NCI-H2029 treated with DMSO at 0.1 percent for 48 hours (cell line): Measurements from ENCODE around the gene LAMA1.
"Not testable (repeated sequence)": the region's sequence is repeated elsewhere in the genome, so short reads cannot be mapped to it uniquely, and the experiment has no call there.

ENCODE experiments used
- DNase-seq: peaks from one replicate; lab custom pipeline; 2025; lab: John Stamatoyannopoulos, UW

LAMA1 gene, protein sequence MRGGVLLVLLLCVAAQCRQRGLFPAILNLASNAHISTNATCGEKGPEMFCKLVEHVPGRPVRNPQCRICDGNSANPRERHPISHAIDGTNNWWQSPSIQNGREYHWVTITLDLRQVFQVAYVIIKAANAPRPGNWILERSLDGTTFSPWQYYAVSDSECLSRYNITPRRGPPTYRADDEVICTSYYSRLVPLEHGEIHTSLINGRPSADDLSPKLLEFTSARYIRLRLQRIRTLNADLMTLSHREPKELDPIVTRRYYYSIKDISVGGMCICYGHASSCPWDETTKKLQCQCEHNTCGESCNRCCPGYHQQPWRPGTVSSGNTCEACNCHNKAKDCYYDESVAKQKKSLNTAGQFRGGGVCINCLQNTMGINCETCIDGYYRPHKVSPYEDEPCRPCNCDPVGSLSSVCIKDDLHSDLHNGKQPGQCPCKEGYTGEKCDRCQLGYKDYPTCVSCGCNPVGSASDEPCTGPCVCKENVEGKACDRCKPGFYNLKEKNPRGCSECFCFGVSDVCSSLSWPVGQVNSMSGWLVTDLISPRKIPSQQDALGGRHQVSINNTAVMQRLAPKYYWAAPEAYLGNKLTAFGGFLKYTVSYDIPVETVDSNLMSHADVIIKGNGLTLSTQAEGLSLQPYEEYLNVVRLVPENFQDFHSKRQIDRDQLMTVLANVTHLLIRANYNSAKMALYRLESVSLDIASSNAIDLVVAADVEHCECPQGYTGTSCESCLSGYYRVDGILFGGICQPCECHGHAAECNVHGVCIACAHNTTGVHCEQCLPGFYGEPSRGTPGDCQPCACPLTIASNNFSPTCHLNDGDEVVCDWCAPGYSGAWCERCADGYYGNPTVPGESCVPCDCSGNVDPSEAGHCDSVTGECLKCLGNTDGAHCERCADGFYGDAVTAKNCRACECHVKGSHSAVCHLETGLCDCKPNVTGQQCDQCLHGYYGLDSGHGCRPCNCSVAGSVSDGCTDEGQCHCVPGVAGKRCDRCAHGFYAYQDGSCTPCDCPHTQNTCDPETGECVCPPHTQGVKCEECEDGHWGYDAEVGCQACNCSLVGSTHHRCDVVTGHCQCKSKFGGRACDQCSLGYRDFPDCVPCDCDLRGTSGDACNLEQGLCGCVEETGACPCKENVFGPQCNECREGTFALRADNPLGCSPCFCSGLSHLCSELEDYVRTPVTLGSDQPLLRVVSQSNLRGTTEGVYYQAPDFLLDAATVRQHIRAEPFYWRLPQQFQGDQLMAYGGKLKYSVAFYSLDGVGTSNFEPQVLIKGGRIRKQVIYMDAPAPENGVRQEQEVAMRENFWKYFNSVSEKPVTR (N-terminal part only)

DNA sequence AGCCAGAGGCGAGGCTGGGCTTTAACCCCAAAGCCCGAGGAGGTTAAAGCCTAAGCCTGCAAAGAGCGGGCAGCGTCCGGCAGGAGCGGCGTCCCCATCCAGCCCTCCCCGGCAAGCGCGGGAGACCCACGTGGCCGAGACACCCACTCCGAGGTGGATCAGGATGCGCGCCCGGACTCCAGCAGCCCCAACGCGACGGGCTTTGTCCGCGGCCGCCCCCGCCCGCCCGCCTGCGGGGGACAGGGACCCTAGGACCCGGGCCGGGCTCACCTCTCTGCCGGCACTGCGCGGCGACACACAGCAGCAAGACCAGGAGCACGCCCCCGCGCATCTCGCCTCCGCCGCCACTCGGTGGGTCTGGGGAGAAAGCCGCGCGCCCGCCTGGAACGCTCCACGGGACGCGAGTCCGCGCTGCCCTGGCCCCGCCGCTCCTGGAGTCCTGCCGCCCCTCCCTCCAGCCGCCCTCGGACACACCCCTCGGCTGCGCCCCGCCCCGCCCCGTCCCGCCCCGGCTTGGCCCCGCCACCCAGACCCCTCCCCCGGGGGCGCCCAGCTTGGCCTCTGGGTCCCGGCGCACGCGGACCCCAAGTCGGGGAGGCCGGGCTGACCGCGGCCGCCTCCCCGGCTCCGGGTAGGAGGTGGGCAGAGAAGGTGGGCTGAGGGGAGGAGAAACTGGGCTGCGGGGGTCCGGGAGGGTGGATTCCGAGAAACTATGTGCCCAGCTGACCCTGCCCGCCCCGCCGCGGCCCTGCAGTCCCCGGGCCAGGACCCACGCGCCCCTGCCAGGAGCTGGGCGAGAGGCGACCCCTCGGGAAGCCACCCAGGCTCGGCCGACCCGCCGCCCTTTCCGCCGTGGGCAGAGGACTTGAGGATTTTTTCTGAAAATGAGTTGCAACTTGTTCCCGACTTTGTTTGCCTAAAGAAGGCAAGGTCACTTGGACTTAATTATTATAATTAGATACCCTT is at the start of gene LAMA1:
TSS of gene LAMA1 (minus strand) at position 408 of the 966 bp plus-strand sequence. CDS start at position 331, 77 bp downstream.
- DNase-seq = no peak

- DNase-seq = no peak
These were observed 48.3 kb upstream of the LAMA1 start for GRCh38 chr18:7165846-7166393.

DNA sequence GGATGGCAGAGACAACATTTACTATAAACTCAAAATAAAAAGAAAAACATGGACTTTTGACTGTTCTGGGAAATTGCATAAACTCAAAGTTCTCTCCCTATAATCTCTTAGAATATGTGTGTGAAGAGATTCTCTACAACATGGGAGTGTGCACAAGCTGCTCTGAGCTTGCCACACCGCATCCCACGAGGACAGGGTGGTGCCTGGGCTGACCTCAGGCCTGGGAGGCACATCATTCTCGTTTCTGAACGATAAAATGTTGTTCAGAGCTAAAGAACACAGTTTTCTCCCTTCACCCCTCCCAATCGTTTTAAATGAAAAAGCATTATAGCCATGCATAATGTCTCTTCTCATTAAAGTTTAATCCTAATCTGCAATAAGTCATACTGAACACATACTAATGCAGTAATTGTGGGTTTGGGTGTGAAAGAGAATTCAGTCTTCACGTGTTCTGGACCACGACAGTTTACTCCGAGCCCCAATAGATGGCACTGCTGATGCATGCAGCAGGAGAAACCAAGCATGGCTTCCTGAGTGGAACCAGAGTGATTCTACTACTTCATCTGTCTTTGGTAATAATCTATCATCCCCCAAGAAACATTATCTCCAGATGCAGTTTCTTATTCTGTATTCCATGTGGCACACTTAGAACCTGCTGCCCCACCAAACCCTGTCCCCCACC is 46.9 kb upstream of the LAMA1 start:
- no peak for DNase-seq

DNA sequence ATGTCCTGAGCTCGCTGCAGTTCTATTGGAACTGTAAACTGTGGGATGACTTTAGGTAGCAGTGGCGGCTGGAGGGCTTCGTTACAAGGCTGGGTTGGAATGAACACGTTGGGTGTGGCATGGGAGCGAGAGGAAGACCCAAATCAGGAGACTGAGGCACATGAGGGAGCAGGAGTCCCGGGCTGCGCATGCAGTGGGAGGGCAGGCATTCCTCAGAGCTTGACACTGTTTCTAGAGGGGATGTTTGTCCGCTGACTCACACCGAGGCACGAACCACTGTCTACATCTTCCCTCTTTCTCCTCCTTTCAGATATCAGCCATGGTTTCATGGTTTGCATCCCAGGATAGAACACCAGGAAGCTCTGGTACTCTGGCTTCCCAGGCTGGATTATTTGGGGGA is 40.6 kb upstream of the LAMA1 start:
- no peak for DNase-seq

GRCh38 chr18:7157760-7158159 is 40.2 kb upstream of the LAMA1 start:
- no peak for DNase-seq

GRCh38 chr18:7155887-7156286 is 38.3 kb upstream of the LAMA1 start:
- DNase-seq = no peak

DNA sequence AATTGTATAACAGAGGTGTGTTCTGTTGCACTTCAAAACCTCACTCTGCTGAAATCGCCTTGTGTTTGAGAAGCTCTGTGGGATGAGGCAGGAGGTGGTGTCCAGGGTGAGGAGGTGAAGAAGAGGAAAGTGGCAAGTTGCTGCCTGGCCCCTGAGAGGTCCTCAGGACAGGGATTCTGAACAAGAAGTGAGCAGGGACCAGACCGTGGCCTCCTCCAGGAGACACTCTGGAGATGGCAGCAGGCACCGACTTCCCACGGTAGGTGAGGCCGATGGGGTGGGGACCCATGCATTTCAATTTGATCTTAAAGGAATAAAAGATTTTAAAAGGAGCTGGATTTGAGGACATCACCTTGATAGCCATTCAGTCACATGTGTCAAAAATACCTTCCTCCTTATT is 37.5 kb upstream of the LAMA1 start:
- no peak for DNase-seq

GRCh38 chr18:7152440-7152839 is 34.8 kb upstream of the LAMA1 start:
- DNase-seq = no peak

- no peak for DNase-seq
These were observed 29.8 kb upstream of the LAMA1 start for GRCh38 chr18:7147399-7147798.

- no peak for DNase-seq
These were observed 28.5 kb upstream of the LAMA1 start for GRCh38 chr18:7146067-7146466.

GRCh38 chr18:7144921-7145320 is 27.3 kb upstream of the LAMA1 start:
- DNase-seq = not testable (repeated sequence)

DNA sequence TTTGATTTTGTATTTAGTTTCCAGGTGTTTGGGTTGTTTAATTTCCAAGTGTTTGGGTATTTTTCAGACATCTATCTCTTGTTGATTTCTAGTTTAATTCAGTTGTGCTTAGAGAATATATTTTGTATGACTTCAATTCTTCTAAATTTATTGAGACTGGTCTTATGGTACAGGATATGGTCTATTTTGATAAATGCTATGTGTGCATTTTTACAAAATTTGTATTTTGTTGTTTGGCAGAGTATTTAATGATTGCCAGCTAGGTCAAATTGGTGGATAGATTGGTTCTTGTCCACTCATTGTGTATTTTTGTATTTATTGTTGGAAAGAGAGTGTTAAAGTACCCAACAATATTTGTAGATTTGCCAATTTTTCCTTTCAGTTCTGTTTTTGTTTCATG is 23.7 kb upstream of the LAMA1 start:
- DNase-seq = no peak

DNA sequence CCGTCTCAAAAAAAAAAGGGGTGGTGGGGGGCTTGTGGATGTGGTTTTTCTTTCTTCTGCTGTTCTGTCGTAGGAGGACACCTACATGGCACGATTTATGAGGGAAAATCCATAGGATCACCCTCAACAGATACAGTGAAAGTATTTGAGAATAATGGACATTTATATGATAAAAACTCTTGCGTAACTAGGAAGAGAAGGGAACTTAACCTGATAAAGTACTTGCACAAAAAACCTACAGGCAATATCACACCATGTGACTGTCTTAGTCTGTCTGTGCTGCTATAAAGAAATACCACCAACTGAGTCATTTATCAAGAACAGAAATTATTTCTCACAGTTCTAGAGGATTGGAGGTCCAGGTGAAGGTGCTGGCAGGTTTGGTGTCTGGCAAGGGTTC is 21.8 kb upstream of the LAMA1 start:
- DNase-seq = no peak

- DNase-seq = no peak
These were observed 15.6 kb upstream of the LAMA1 start for GRCh38 chr18:7133181-7133580.

GRCh38 chr18:7132356-7133150 is 15.0 kb upstream of the LAMA1 start:
- DNase-seq = no peak

DNA sequence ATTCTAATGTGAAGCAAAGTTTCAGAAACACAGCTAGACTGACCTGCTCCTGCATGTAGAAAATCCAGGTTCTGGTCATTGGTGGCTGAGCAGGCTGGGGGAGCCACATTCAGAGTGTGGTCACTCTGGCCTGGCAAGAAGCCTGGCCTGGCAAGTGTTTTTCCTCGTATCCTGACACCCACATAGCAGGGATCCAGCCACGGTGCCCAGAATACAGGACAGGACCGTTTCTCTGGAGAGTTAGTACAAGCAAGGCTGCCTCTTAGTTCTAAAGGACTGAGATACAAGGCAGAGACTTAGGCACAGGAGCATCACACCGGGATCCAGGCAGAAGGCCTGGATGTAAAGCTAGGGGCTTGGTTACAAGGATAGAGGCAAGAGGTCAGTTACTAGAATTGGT is 4.8 kb upstream of the LAMA1 start:
- no peak for DNase-seq

DNA sequence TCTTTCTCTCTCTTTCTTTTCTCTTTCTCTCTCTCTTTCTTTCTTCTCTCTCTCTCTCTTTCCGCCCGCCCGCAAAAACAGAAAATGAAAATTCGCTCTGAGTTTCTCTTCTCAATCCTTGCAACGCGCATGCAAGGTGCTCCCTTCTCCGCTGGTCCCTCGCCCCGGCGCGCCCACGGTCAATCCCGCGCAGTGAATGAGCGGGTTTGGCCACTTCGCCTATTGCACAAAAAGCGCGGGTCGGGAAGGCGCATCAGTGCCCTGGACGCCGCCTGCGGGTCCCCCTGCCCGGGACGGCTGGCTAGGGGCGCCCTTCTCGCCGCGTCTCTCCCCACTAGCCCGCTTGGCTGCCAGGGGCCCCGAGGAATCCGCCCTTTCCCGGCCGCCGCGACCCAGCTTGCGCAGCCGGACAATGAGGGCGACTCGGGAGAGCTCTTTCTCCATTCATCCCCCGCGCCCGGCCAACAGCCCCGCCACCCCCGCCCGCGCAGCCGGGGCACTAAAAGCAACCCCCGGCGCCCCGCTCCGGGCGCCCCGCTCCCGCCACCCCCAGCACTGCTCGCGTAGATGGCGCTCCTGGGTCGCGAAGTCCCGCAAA is 706 bp downstream of the LAMA1 start:
- DNase-seq = no peak

- no peak for DNase-seq
These were observed 1.4 kb downstream of the LAMA1 start for GRCh38 chr18:7116001-7116730.
